KMS-11 (cell line): ENCODE data around the gene SLC39A7.

Source experiments
- H2AFZ ChIP-seq: fragments of 200-600 bp; sonication (generic); 2 replicates; pipeline ENCODE4 v1.6.1; 2016; ENCODE audit warnings: antibody characterized with exemption, mixed run types, low read depth
- H3K27ac ChIP-seq: fragments of 200-600 bp; sonication (generic); 2 replicates; pipeline ENCODE4 v1.6.1; 2016; ENCODE audit warnings: mild to moderate bottlenecking, mixed run types
- H3K27me3 ChIP-seq: fragments of 200-600 bp; sonication (generic); 2 replicates; pipeline ENCODE4 v1.6.1; 2017; ENCODE audit warnings: mild to moderate bottlenecking, low read depth, mixed run types, moderate library complexity; ENCODE audit not compliant: insufficient read depth
- H3K36me3 ChIP-seq: fragments of 200-600 bp; sonication (generic); 2 replicates; pipeline ENCODE4 v1.6.1; 2017; ENCODE audit warnings: mild to moderate bottlenecking, mixed run types; ENCODE audit not compliant: insufficient read depth
- H3K4me1 ChIP-seq: fragments of 200-600 bp; sonication (generic); 2 replicates; pipeline ENCODE4 v1.6.1; 2016; ENCODE audit warnings: mild to moderate bottlenecking, low read depth, mixed run types; ENCODE audit not compliant: poor library complexity, severe bottlenecking
- H3K4me2 ChIP-seq: fragments of 200-600 bp; sonication (generic); 2 replicates; pipeline ENCODE4 v1.7.0; 2016; ENCODE audit warnings: mild to moderate bottlenecking, mixed run types
- H3K4me3 ChIP-seq: fragments of 200-600 bp; sonication (generic); IDR thresholded peaks from 2 replicates; pipeline ENCODE4 v1.6.1; 2017; ENCODE audit warnings: low read depth, low read length, mixed read lengths; ENCODE audit not compliant: insufficient read depth
- H3K79me2 ChIP-seq: fragments of 200-600 bp; sonication (generic); 2 replicates; pipeline ENCODE4 v1.6.1; 2016; ENCODE audit warnings: low read depth, mixed run types; ENCODE audit not compliant: insufficient read depth
- H3K9ac ChIP-seq: fragments of 200-600 bp; sonication (generic); 2 replicates; pipeline ENCODE4 v1.6.1; 2016; ENCODE audit warnings: mild to moderate bottlenecking, mixed run types
- H4K20me1 ChIP-seq: fragments of 200-600 bp; sonication (generic); 2 replicates; pipeline ENCODE4 v1.6.1; 2016; ENCODE audit warnings: mild to moderate bottlenecking, mixed run types; ENCODE audit not compliant: insufficient read depth
- CTCF ChIP-seq: fragments of 200-600 bp; sonication (generic); conservative IDR thresholded peaks from 2 replicates; pipeline ENCODE4 v1.6.1; 2017; ENCODE audit warnings: low read depth, mild to moderate bottlenecking, antibody characterized with exemption, low read length, moderate library complexity, mixed read lengths

SLC39A7 gene

DNA sequence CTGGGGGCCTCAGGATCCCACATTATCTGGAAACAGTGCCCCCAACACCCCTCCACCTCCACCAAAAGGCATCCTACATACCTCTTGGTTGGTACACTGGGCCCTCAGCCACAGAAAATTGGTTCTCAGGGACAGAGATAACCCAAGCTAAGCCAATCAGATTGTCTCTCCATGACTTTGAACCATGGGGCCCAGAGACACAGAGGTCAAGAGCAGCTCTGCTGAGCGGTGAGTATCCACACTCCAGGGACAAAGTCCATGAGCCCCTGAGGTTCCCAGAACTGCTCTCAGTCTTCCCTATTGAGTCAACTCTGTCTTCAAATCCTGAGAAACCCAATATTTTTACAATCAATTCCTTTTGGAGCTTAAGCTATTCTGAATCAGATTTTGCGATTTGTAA, 43.7 kb upstream of the SLC39A7 start:
- TF ChIP-seq CTCF = no peak

DNA sequence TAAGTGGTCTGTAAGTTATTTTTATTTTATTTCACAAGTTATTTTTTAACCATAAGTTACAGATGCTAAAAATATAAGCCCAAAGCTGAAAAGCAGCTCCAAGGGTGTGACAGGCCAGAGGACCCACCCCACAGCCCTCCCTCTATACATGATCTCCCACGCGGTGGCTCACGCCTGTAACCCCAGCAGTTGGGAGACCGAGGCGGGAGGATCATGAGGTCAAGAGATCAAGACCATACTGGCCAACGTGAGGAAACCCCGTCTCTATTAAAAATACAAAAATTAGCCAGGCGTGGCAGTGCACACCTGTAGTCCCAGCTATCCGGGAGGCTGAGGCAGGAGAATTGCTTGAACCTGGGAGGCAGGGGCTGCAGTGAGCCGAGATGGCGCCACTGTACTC, 40.6 kb upstream of the SLC39A7 start:
- Histone ChIP-seq H3K27ac (no peak overlapping the region), H3K4me1 (peaks cover 16% of the 10 kb centered on the region), H3K79me2 (no peaks in the 10 kb centered on the region), H4K20me1 (no peaks in the 10 kb centered on the region), H2AFZ (no peak overlapping the region), H3K4me3 (no peak overlapping the region), H3K36me3 (no peaks in the 10 kb centered on the region), H3K9ac (no peak overlapping the region), H3K27me3 (no peaks in the 10 kb centered on the region), H3K4me2 (no peak overlapping the region)
- no peak for TF ChIP-seq CTCF

More for the DNA sequence above, 43.7 kb upstream of the SLC39A7 start:
- no peaks in the 10 kb centered on the region for H4K20me1 ChIP-seq
- no peaks in the 10 kb centered on the region for H3K27me3 ChIP-seq
- no peak overlapping the region for H3K27ac ChIP-seq
- no peak overlapping the region for H3K9ac ChIP-seq
- H3K36me3 ChIP-seq = no peaks in the 10 kb centered on the region
- H3K4me2 ChIP-seq = no peak overlapping the region
- H3K4me3 ChIP-seq = no peak overlapping the region
- no peaks in the 10 kb centered on the region for H3K79me2 ChIP-seq
- peaks cover 12% of the 10 kb centered on the region for H3K4me1 ChIP-seq
- no peak overlapping the region for H2AFZ ChIP-seq

- H3K27ac ChIP-seq = no peak overlapping the region
- no peaks in the 10 kb centered on the region for H3K27me3 ChIP-seq
- no peak for TF ChIP-seq CTCF
- H3K79me2 ChIP-seq = no peaks in the 10 kb centered on the region
- H3K9ac ChIP-seq = peak overlapping the region; percentile 80; the same call in 1 of the 2 replicates
- no peak overlapping the region for H3K4me3 ChIP-seq
- peaks cover 16% of the 10 kb centered on the region for H3K4me1 ChIP-seq
- peak overlapping the region; percentile 97 for H2AFZ ChIP-seq
- peak overlapping the region; percentile 68 for H3K4me2 ChIP-seq
- no peaks in the 10 kb centered on the region for H4K20me1 ChIP-seq
- no peaks in the 10 kb centered on the region for H3K36me3 ChIP-seq
These were observed 39.8 kb upstream of the SLC39A7 start for GRCh38 chr6:33160728-33161344.

- Histone ChIP-seq H3K27ac (no peak overlapping the region), H3K9ac (peak overlapping the region; percentile 80)
These were observed 39.0 kb upstream of the SLC39A7 start for GRCh38 chr6:33161354-33162331.

More at GRCh38 chr6:33161354-33162331, 39.0 kb upstream of the SLC39A7 start:
- Histone ChIP-seq H4K20me1 (no peaks in the 10 kb centered on the region), H3K79me2 (no peaks in the 10 kb centered on the region), H3K27me3 (no peaks in the 10 kb centered on the region), H3K4me3 (no peak overlapping the region), H3K4me2 (peak overlapping the region; percentile 68), H2AFZ (peak overlapping the region; percentile 97), H3K4me1 (peaks cover 16% of the 10 kb centered on the region), H3K36me3 (no peaks in the 10 kb centered on the region)
- TF ChIP-seq CTCF = peak; percentile 86
